ENCODE data around the gene TBC1D3K. TPM values are rescaled to one million over a fixed set of nuclear protein-coding genes. Genes with fewer than 3 reads are reported as not detected.
"Not testable (repeated sequence)": the region's sequence is repeated elsewhere in the genome, so short reads cannot be mapped to it uniquely, and the experiment has no call there.

The TBC1D3K gene

DNA sequence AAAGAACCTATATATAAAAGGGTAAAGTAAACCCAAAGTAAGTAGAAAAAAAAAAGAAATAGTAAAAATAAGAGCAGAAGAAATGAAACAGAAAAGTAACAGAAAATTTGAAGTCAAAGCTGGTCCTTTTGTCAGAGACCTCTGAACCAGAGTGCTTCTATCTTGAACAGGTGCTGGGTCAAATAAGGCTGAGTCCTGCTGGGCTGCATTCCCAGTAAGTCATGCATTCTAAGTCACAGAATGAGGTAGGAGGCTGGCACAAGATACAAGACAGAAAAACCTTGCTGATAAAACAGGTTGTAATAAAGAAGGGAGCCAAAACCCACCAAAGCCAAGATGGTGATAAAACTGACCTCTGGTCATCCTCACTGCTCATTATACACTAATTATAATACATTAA lies 27.3 kb upstream of the TBC1D3K start:
- H3K4me3 ChIP-seq (ENCODE audit: low read length in 2 of 2); H3K79me1 ChIP-seq (ENCODE audit: low read depth, low read length); H3K9ac ChIP-seq (ENCODE audit: low read depth, low read length, poor library complexity); H3K4me1 ChIP-seq (ENCODE audit: control insufficient read depth in 2 of 2, insufficient read depth in 1 of 2, low read depth in 1 of 2, low read length in 2 of 2); H2BK15ac ChIP-seq (ENCODE audit: low read length); H3K27me3 ChIP-seq (ENCODE audit: control insufficient read depth in 3 of 3, insufficient read depth in 3 of 3, low read depth in 1 of 3, low read length in 3 of 3); H2BK12ac ChIP-seq (ENCODE audit: low read length); H4K91ac ChIP-seq (ENCODE audit: low read depth, low read length, poor library complexity); H3K36me3 ChIP-seq (replicated peaks in 1 of 2; ENCODE audit: control insufficient read depth in 2 of 2, insufficient read depth in 2 of 2, low read length in 2 of 2); H3K23ac ChIP-seq (ENCODE audit: low read depth, low read length, poor library complexity); H2BK120ac ChIP-seq (ENCODE audit: low read depth, low read length); H3K27ac ChIP-seq (replicated peaks; ENCODE audit: low read length); DNase-seq (ENCODE audit: low spot score); H2AK5ac ChIP-seq (ENCODE audit: low read depth, low read length); H3K4ac ChIP-seq (ENCODE audit: low read length); H3K18ac ChIP-seq (ENCODE audit: low read length); H3K14ac ChIP-seq (ENCODE audit: low read length); H3K9me3 ChIP-seq (replicated peaks in 1 of 2; ENCODE audit: control insufficient read depth in 2 of 2, insufficient read depth in 1 of 2, low read depth in 1 of 2, low read length in 2 of 2); H2BK5ac ChIP-seq (ENCODE audit: low read length); H2AFZ ChIP-seq (ENCODE audit: low read length); H3K4me2 ChIP-seq (ENCODE audit: insufficient read depth, low read length, poor library complexity, severe bottlenecking); H4K8ac ChIP-seq (ENCODE audit: low read depth, low read length): not testable (repeated sequence)

Small RNA genes lying within 50 kb of the gene (small RNA-seq; reads per million reads assigned to genes)
- not detected for gene RF00001 (ENCODE audit: insufficient read depth)
- gene RNU6-489P (ENCODE audit: insufficient read depth) = not detected

Measured in neuronal stem cell (in vitro differentiated cells).